Cardiac fibroblast (primary cell): ENCODE data around the gene HDAC4.

Experiments used
- DNase-seq, 2 donors: peaks; one replicate each; pipeline versions ENCODE4 v3.0.0 to v3.0.0-alpha.2; 2010; ENCODE audit warnings: low read depth in 2 of 2
- H3K4me3 ChIP-seq, 2 donors: replicated peaks in 1 of 2; 1 replicate in 1 of 2; 2 replicates in 1 of 2; pipeline ENCODE4 v1.5.1; 2011; ENCODE audit warnings: low read depth in 2 of 2, low read length in 2 of 2, mild to moderate bottlenecking in 2 of 2, moderate library complexity in 1 of 2
- CTCF ChIP-seq: IDR thresholded peaks from one replicate; pipeline ENCODE4 v1.5.1; 2011; ENCODE audit warnings: low read depth, mild to moderate bottlenecking, low read length, inconsistent platforms

The HDAC4 gene

GRCh38 chr2:239044336-239044735 lies 356.5 kb downstream of the HDAC4 start:
- no peak for TF ChIP-seq CTCF
- no peak overlapping the region for H3K4me3 ChIP-seq
- DNase-seq: no peak

- DNase-seq: no peak
- TF ChIP-seq CTCF: no peak
- H3K4me3 ChIP-seq: no peak overlapping the region
Measured at GRCh38 chr2:239043326-239043725, 357.5 kb downstream of the HDAC4 start.

- DNase-seq: no peak
- H3K4me3 ChIP-seq: no peak overlapping the region
- TF ChIP-seq CTCF: no peak
Measured at GRCh38 chr2:239042551-239043320, 358.1 kb downstream of the HDAC4 start.

- no peak for TF ChIP-seq CTCF
- DNase-seq: no peak
- no peak overlapping the region for H3K4me3 ChIP-seq
Measured at GRCh38 chr2:239042046-239042445, 358.8 kb downstream of the HDAC4 start.

GRCh38 chr2:239041062-239041461 lies 359.8 kb downstream of the HDAC4 start:
- TF ChIP-seq CTCF: no peak
- DNase-seq: no peak
- H3K4me3 ChIP-seq: no peak overlapping the region

GRCh38 chr2:239040152-239040761 lies 360.6 kb downstream of the HDAC4 start:
- DNase-seq: no peak
- no peak for TF ChIP-seq CTCF
- H3K4me3 ChIP-seq: no peak overlapping the region

- no peak for DNase-seq
- H3K4me3 ChIP-seq: no peak overlapping the region
- no peak for TF ChIP-seq CTCF
Measured at GRCh38 chr2:239039479-239039861, 361.4 kb downstream of the HDAC4 start.
